Caco-2 (cell line): ENCODE data around the gene FBXO38. TPM values are rescaled to one million over a fixed set of nuclear protein-coding genes. Genes with fewer than 3 reads are reported as not detected.

Source experiments
- BruUV-seq: library from RNA; stranded (reverse); fragments of 400-500 nt; replicated peaks from 2 replicates; lab custom pipeline; 2021; lab: Mats Ljungman, UMichigan
- CTCF ChIA-PET: fragments of 300-600 bp; sonication (Branson Sonifier 250); formaldehyde crosslinking; loops from one replicate; lab custom pipeline; 2022; ENCODE audit warnings: antibody characterized with exemption; lab: Charles Lee
- POLR2A ChIA-PET: fragments of 300-600 bp; sonication (Branson Sonifier 250); formaldehyde crosslinking; loops from one replicate; lab custom pipeline; 2022; ENCODE audit warnings: antibody characterized with exemption; lab: Charles Lee
- DNase-seq, 2 experiments: peaks; one replicate each; pipeline versions ENCODE4 v3.0.0 to v3.0.0-alpha.2; 2020 to 2022
- H3K27me3 ChIP-seq: replicated peaks from 2 replicates; pipeline ENCODE4 v1.6.0; 2011; ENCODE audit warnings: low read length; ENCODE audit not compliant: control insufficient read depth, insufficient read depth
- H3K36me3 ChIP-seq: 2 replicates; pipeline ENCODE4 v1.5.1; 2011; ENCODE audit warnings: low read length; ENCODE audit not compliant: control insufficient read depth, insufficient read depth
- H3K4me1 ChIP-seq: fragments of 250-450 bp; sonication (Bioruptor Pico); 2 replicates; pipeline ENCODE4 v1.5.1; 2020; ENCODE audit warnings: mild to moderate bottlenecking
- H3K4me3 ChIP-seq: 2 replicates; pipeline ENCODE4 v1.5.1; 2011; ENCODE audit warnings: low read depth, mild to moderate bottlenecking, control low read depth, low read length
- H3K9me3 ChIP-seq: fragments of 250-450 bp; sonication (Bioruptor Pico); 2 replicates; pipeline ENCODE4 v1.5.1; 2020; ENCODE audit warnings: mild to moderate bottlenecking, moderate library complexity
- H3K27ac Mint-ChIP-seq: one replicate; pipeline ENCODE4 v1.8.0; 2022; ENCODE audit warnings: mixed read lengths; ENCODE audit not compliant: unreplicated experiment
- H3K27me3 Mint-ChIP-seq: one replicate; pipeline ENCODE4 v1.8.0; 2022; ENCODE audit warnings: mixed read lengths; ENCODE audit not compliant: insufficient read depth, unreplicated experiment
- H3K36me3 Mint-ChIP-seq: one replicate; pipeline ENCODE4 v1.8.0; 2022; ENCODE audit warnings: mild to moderate bottlenecking, mixed read lengths; ENCODE audit not compliant: insufficient read depth, unreplicated experiment
- H3K4me1 Mint-ChIP-seq: one replicate; pipeline ENCODE4 v1.8.0; 2022; ENCODE audit warnings: low read depth, mixed read lengths; ENCODE audit not compliant: unreplicated experiment
- H3K4me3 Mint-ChIP-seq: one replicate; pipeline ENCODE4 v1.8.0; 2022; ENCODE audit warnings: mild to moderate bottlenecking, moderate library complexity, mixed read lengths; ENCODE audit not compliant: unreplicated experiment
- H3K9me3 Mint-ChIP-seq: one replicate; pipeline ENCODE4 v1.8.0; 2022; ENCODE audit warnings: mixed read lengths; ENCODE audit not compliant: unreplicated experiment
- CTCF ChIP-seq, 2 experiments: fragments of 200-600 bp in 1 of 2; IDR thresholded peaks; 1 replicate in 1 of 2; 2 replicates in 1 of 2; pipeline versions ENCODE4 v1.5.1 to v1.8.0; 2011 to 2022; ENCODE audit warnings: antibody characterized with exemption in 1 of 2, control low read depth in 1 of 2, inconsistent platforms in 1 of 2, low read depth in 1 of 2, low read length in 1 of 2, mild to moderate bottlenecking in 1 of 2, moderate library complexity in 1 of 2; ENCODE audit not compliant: insufficient read depth in 1 of 2, severe bottlenecking in 1 of 2, unreplicated experiment in 1 of 2
- intact Hi-C: fragments of 100-400 bp; cut with micrococcal nuclease; formaldehyde crosslinking; loops from one replicate; pipeline ENCODE4 v1.10.0; 2022; ENCODE audit not compliant: unreplicated experiment
- total RNA-seq: library from RNA; stranded (reverse); gene quantifications from 2 replicates; pipeline ENCODE4 v1.2.3, GENCODE V29; 2022

The FBXO38 gene
- total RNA-seq, 1 experiment from 2014 or later, result 36.7 TPM

GRCh38 chr5:148388696-148389095 lies 4.9 kb downstream of the FBXO38 start:
- Histone ChIP-seq H3K36me3 (no peaks in the 10 kb centered on the region; the same call in 1 of the 2 replicates), H3K4me3 (no peak overlapping the region), H3K9me3 (no peaks in the 10 kb centered on the region), H3K4me1 (peaks cover 29% of the 10 kb centered on the region), H3K27me3 (no peaks in the 10 kb centered on the region)
- H3K36me3 Mint-ChIP-seq, result peaks cover 10% of the 10 kb centered on the region
- no peak for DNase-seq
- no peak for TF ChIP-seq CTCF (IDR thresholded peaks at IDR 0.05; ENCODE audit: insufficient read depth in 1 of 2, low read depth in 1 of 2, low read length in 1 of 2, severe bottlenecking in 1 of 2, unreplicated experiment in 1 of 2)
- no peak overlapping the region for H3K27ac Mint-ChIP-seq
- no TSS peak for BruUV-seq
- H3K4me1 Mint-ChIP-seq, result peaks cover 28% of the 10 kb centered on the region
- intact Hi-C loops, result no loop called here
- H3K27me3 Mint-ChIP-seq, result no peaks in the 10 kb centered on the region
- POLR2A ChIA-PET, result no interaction called here
- no peaks in the 10 kb centered on the region for H3K9me3 Mint-ChIP-seq
- CTCF ChIA-PET, result interaction anchor here (0.7 kb wide), 1 partner anchor 10 kb away, joined by 3 read pairs; no protein-coding TSS in a partner anchor
- H3K4me3 Mint-ChIP-seq, result no peak overlapping the region

DNA sequence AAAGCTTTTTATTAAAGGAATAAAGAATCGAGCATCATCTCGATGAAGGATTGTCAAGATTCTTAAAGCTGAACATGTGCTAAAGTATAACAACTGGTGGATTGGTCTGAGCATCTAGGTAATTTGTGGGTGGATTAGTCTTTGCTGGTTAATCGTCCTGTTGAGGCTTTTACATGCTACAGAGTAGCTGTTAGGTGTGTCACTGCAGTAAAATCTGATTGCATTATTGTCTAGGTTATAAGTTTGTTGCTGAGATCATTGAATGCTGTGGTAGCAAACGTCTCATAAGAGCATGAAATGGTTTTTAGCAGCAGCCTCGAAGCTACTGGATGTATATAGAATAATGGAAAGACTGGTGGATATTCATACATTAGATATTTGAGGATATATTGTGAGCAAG lies 7.2 kb downstream of the FBXO38 start:
- TF ChIP-seq CTCF (IDR thresholded peaks at IDR 0.05; ENCODE audit: insufficient read depth in 1 of 2, low read depth in 1 of 2, low read length in 1 of 2, severe bottlenecking in 1 of 2, unreplicated experiment in 1 of 2), result no peak
- Mint-ChIP-seq H3K27me3 (no peaks in the 10 kb centered on the region), H3K36me3 (peaks cover 6% of the 10 kb centered on the region), H3K9me3 (no peaks in the 10 kb centered on the region), H3K27ac (peak overlapping the region; percentile 20), H3K4me3 (no peak overlapping the region), H3K4me1 (peaks cover 30% of the 10 kb centered on the region)
- no peak for DNase-seq
- Histone ChIP-seq H3K36me3 (no peaks in the 10 kb centered on the region; the same call in 1 of the 2 replicates), H3K9me3 (no peaks in the 10 kb centered on the region), H3K4me1 (peaks cover 32% of the 10 kb centered on the region), H3K4me3 (no peak overlapping the region), H3K27me3 (no peaks in the 10 kb centered on the region)
- intact Hi-C loops, result loop anchor here (5.0 kb wide), 1 partner anchor 554 kb away; no protein-coding TSS in a partner anchor
- ChIA-PET POLR2A (no interaction called here), CTCF (no interaction called here)
- no TSS peak for BruUV-seq

GRCh38 chr5:148391422-148391821 lies 7.7 kb downstream of the FBXO38 start:
- ChIA-PET CTCF (no interaction called here), POLR2A (no interaction called here)
- no peak overlapping the region for H3K4me3 Mint-ChIP-seq
- H3K27me3 Mint-ChIP-seq, result no peaks in the 10 kb centered on the region
- Histone ChIP-seq H3K9me3 (no peaks in the 10 kb centered on the region), H3K4me3 (no peak overlapping the region), H3K4me1 (peaks cover 27% of the 10 kb centered on the region), H3K36me3 (no peaks in the 10 kb centered on the region; the same call in 1 of the 2 replicates), H3K27me3 (no peaks in the 10 kb centered on the region)
- H3K4me1 Mint-ChIP-seq, result peaks cover 30% of the 10 kb centered on the region
- no peaks in the 10 kb centered on the region for H3K9me3 Mint-ChIP-seq
- BruUV-seq, result no TSS peak
- H3K36me3 Mint-ChIP-seq, result peaks cover 6% of the 10 kb centered on the region
- intact Hi-C loops, result loop anchor here (5.0 kb wide), 1 partner anchor 554 kb away; no protein-coding TSS in a partner anchor
- DNase-seq, result no peak
- no peak for TF ChIP-seq CTCF (IDR thresholded peaks at IDR 0.05; ENCODE audit: insufficient read depth in 1 of 2, low read depth in 1 of 2, low read length in 1 of 2, severe bottlenecking in 1 of 2, unreplicated experiment in 1 of 2)
- H3K27ac Mint-ChIP-seq, result peak overlapping the region; percentile 20
